ENCODE measurements around the gene EIF4E2. TPM values are rescaled to one million over a fixed set of nuclear protein-coding genes. Genes with fewer than 3 reads are reported as not detected.

The EIF4E2 gene
- total and polyA plus RNA-seq, 9 donors: 18.6 to 111 (median 42.8) TPM

DNA sequence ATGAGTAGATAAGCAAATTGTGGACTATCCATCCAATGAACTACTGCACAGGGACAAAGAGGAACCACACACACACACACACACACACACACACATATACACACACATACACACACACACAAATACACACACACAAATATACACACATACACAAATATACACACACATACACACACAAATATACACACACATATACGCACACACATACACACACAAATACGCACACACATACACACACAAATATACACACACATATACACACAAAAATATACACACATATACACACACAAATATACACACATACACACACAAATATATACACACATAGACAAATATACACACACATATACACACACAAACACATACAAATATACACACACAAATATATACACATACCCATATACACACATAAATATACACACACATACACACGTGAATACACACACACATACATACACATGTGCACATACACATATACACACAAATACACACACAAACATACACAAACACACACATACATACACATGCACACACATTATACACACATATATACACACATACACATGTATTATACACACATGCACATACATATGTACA lies 63.1 kb downstream of the EIF4E2 start:
- intact Hi-C loops (cut with DNase I): loop anchor here in 2 of 4 donors (5.0 kb wide), 2 partner anchors 54 to 639 kb away; partner anchors contain the start of gene ATG16L1 (in 1 of the 2)
- H3K4me1 ChIP-seq (ENCODE audit: insufficient read depth): peaks cover 5% of the 10 kb centered on the region
- 57 to 75% (median 57%) methylated on average over 3 of the region's 3 CpGs for WGBS, 3 donors

DNA sequence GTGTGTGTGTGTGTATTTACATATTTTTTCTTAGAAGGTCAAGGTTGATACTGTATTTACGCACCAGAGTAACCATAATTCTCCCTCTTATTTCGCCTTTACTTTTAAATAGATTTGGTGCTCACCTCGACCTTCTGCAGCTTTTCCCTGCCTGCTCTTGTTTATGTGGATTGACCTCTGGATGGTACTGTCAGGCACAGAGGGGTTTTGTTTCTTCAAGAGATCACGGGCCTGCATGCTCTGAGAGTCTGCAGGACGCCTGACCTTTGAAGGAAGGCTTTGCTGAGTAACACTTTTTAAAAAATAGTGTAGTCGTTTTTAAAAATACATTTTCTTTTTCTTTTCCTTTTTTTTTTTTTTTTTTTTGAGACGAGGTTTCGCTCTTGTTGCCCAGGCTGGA lies 64.8 kb downstream of the EIF4E2 start:
- Histone ChIP-seq H3K9me3 (no peaks in the 10 kb centered on the region), H3K27ac (no peak overlapping the region), H3K4me1 (ENCODE audit: insufficient read depth) (peaks cover 5% of the 10 kb centered on the region), H3K4me3 (no peak overlapping the region), H3K27me3 (no peaks in the 10 kb centered on the region), H3K36me3 (no peaks in the 10 kb centered on the region)
- WGBS, 3 donors: 17 to 47% (median 26%) methylated on average over 8 of the region's 8 CpGs
- DNase-seq: no peak
- TF ChIP-seq EP300 (IDR thresholded peaks at IDR 0.05) (no peak), CTCF (IDR thresholded peaks at IDR 0.05) (no peak), POLR2A (IDR thresholded peaks at IDR 0.05) (no peak)
- intact Hi-C loops (cut with DNase I): no loop called here

More for the DNA sequence above, 63.1 kb downstream of the EIF4E2 start:
- Histone ChIP-seq H3K36me3 (no peaks in the 10 kb centered on the region), H3K9me3 (no peaks in the 10 kb centered on the region), H3K4me3 (no peak overlapping the region), H3K27ac (no peak overlapping the region), H3K27me3 (no peaks in the 10 kb centered on the region)
- TF ChIP-seq CTCF (IDR thresholded peaks at IDR 0.05) (no peak), EP300 (IDR thresholded peaks at IDR 0.05) (no peak), POLR2A (IDR thresholded peaks at IDR 0.05) (no peak)
- DNase-seq: no peak

Other genes starting within 250 kb of the EIF4E2 start
- 10 to 100 TPM in 2 of 7 donors, 1 to 10 TPM in 1, under 1 TPM in 2, not detected in 2; 0.20 to 21.6 (median 8.5) TPM for gene ALPP, start 171.9 kb upstream of the EIF4E2 start, total RNA-seq
- not detected for gene ALPP, start 171.9 kb upstream of the EIF4E2 start, polyA plus RNA-seq
- gene ALPG, start 143.8 kb upstream of the EIF4E2 start, total RNA-seq: under 1 TPM in 2 of 7 donors, not detected in 5; 0.11 to 0.36 TPM
- under 1 TPM in 1 of 2 donors, not detected in 1; 0.02 TPM for gene ALPG, start 143.8 kb upstream of the EIF4E2 start, polyA plus RNA-seq
- gene ALPI, start 94.5 kb upstream of the EIF4E2 start, total RNA-seq: under 1 TPM in 1 of 7 donors, not detected in 6; 0.72 TPM
- not detected for gene ALPI, start 94.5 kb upstream of the EIF4E2 start, polyA plus RNA-seq
- gene ECEL1, start 62.9 kb upstream of the EIF4E2 start, total RNA-seq: 100 to 1,000 TPM in 2 of 7 donors, 10 to 100 TPM in 5; 34.8 to 251 (median 48.8) TPM
- 10 to 100 TPM in 1 of 2 donors, 1 to 10 TPM in 1; 2.4 to 41.9 TPM for gene ECEL1, start 62.9 kb upstream of the EIF4E2 start, polyA plus RNA-seq
- under 1 TPM in 2 of 7 donors, not detected in 5; 0.27 to 0.35 TPM for gene PRSS56, start 30.3 kb upstream of the EIF4E2 start, total RNA-seq
- gene PRSS56, start 30.3 kb upstream of the EIF4E2 start, polyA plus RNA-seq: not detected
- gene CHRND, start 24.5 kb upstream of the EIF4E2 start, total RNA-seq: under 1 TPM in 2 of 7 donors, not detected in 5; 0.28 to 0.40 TPM
- not detected for gene CHRND, start 24.5 kb upstream of the EIF4E2 start, polyA plus RNA-seq
- gene CHRNG, start 11.0 kb upstream of the EIF4E2 start, total RNA-seq: not detected
- not detected for gene CHRNG, start 11.0 kb upstream of the EIF4E2 start, polyA plus RNA-seq
- 1 to 10 TPM; 4.3 to 9.7 (median 7.6) TPM for gene TIGD1, start 132 bp upstream of the EIF4E2 start, total RNA-seq
- 1 to 10 TPM; 5.1 to 6.6 TPM for gene TIGD1, start 132 bp upstream of the EIF4E2 start, polyA plus RNA-seq
- gene EFHD1, start 82.9 kb downstream of the EIF4E2 start, total RNA-seq: 10 to 100 TPM; 14.8 to 87.0 (median 46.8) TPM
- 100 to 1,000 TPM in 1 of 2 donors, 10 to 100 TPM in 1; 83.4 to 154 TPM for gene EFHD1, start 82.9 kb downstream of the EIF4E2 start, polyA plus RNA-seq
- 10 to 100 TPM; 55.2 to 83.6 (median 69.4) TPM for gene GIGYF2, start 146.6 kb downstream of the EIF4E2 start, total RNA-seq
- gene GIGYF2, start 146.6 kb downstream of the EIF4E2 start, polyA plus RNA-seq: 10 to 100 TPM; 22.1 to 55.9 TPM
- under 1 TPM in 1 of 7 donors, not detected in 6; 0.24 TPM for gene KCNJ13, start 225.9 kb downstream of the EIF4E2 start, total RNA-seq
- not detected for gene KCNJ13, start 225.9 kb downstream of the EIF4E2 start, polyA plus RNA-seq

All from ovary (tissue), 9 donors.